HG03575 (cell line): ENCODE data around the gene MTHFD2L.

Experiments used
- ATAC-seq: cut with Tn5 transposase; IDR thresholded peaks from one replicate; pipeline ENCODE4 v1.9.1; 2021; ENCODE audit not compliant: unreplicated experiment, insufficient number of reproducible peaks, low FRiP score; ENCODE audit errors: extremely low read depth

Gene MTHFD2L

GRCh38 chr4:74284053-74284452 lies 126.1 kb downstream of the MTHFD2L start:
- ATAC-seq = no peak

GRCh38 chr4:74287164-74287563 lies 129.2 kb downstream of the MTHFD2L start:
- no peak for ATAC-seq

- no peak for ATAC-seq
Observed at GRCh38 chr4:74287791-74288190, 129.9 kb downstream of the MTHFD2L start.

- ATAC-seq = no peak
Observed at GRCh38 chr4:74291471-74291870, 133.6 kb downstream of the MTHFD2L start.

- no peak for ATAC-seq
Observed at GRCh38 chr4:74292111-74292870, 134.4 kb downstream of the MTHFD2L start.

GRCh38 chr4:74293558-74293957 lies 135.6 kb downstream of the MTHFD2L start:
- no peak for ATAC-seq

GRCh38 chr4:74294681-74295080 lies 136.8 kb downstream of the MTHFD2L start:
- no peak for ATAC-seq

- ATAC-seq = no peak
Observed at GRCh38 chr4:74297539-74297938, 139.6 kb downstream of the MTHFD2L start.

GRCh38 chr4:74304095-74304625 lies 146.2 kb downstream of the MTHFD2L start:
- no peak for ATAC-seq

- no peak for ATAC-seq
Observed at GRCh38 chr4:74305000-74305399, 147.1 kb downstream of the MTHFD2L start.

GRCh38 chr4:74307170-74307569 lies 149.3 kb downstream of the MTHFD2L start:
- no peak for ATAC-seq

GRCh38 chr4:74308215-74308614 lies 150.3 kb downstream of the MTHFD2L start, which contains the start of gene EPGN:
TSS of gene EPGN (plus strand) at chr4:74308470. CDS start at chr4:74308534, 64 bp downstream.
- no peak for ATAC-seq

GRCh38 chr4:74309223-74309622 lies 151.3 kb downstream of the MTHFD2L start:
- no peak for ATAC-seq

GRCh38 chr4:74311696-74312313 lies 153.9 kb downstream of the MTHFD2L start:
- no peak for ATAC-seq

GRCh38 chr4:74314329-74314728 lies 156.4 kb downstream of the MTHFD2L start:
- ATAC-seq = no peak

GRCh38 chr4:74314944-74315343 lies 157.0 kb downstream of the MTHFD2L start:
- ATAC-seq = no peak

- ATAC-seq = no peak
Observed at GRCh38 chr4:74315376-74315775, 157.5 kb downstream of the MTHFD2L start.

GRCh38 chr4:74316397-74316796 lies 158.5 kb downstream of the MTHFD2L start:
- no peak for ATAC-seq

- ATAC-seq = no peak
Observed at GRCh38 chr4:74317616-74318246, 159.8 kb downstream of the MTHFD2L start.

- no peak for ATAC-seq
Observed at GRCh38 chr4:74318276-74318675, 160.4 kb downstream of the MTHFD2L start.
